Gastroesophageal sphincter (tissue), 3 donors: Measurements from ENCODE around the gene CAMK2N2.

Source experiments
- EP300 ChIP-seq: sonication (generic); formaldehyde crosslinking; IDR thresholded peaks from one replicate; pipeline ENCODE4 v1.6.1; 2017; ENCODE audit warnings: antibody characterized with exemption, mild to moderate bottlenecking
- POLR2A ChIP-seq, 2 donors: fragments of 450-650 bp; IDR thresholded peaks; one replicate each; pipeline ENCODE4 v1.6.1; 2017; ENCODE audit warnings: antibody characterized with exemption in 2 of 2, mild to moderate bottlenecking in 2 of 2, moderate library complexity in 1 of 2
- POLR2AphosphoS5 ChIP-seq: sonication (generic); formaldehyde crosslinking; IDR thresholded peaks from one replicate; pipeline ENCODE4 v1.6.1; 2017; ENCODE audit warnings: antibody characterized with exemption
- TF ChIP-seq, protein P1 (sequence below), 4 experiments: fragments of 200-600 bp in 2 of 4; fragments of 450-650 bp in 2 of 4; sonication (generic) in 1 of 4; IDR thresholded peaks; one replicate each; pipeline ENCODE4 v1.5.1; 2017 to 2019; ENCODE audit warnings: antibody characterized with exemption in 4 of 4, mild to moderate bottlenecking in 2 of 4, moderate library complexity in 2 of 4

DNA sequence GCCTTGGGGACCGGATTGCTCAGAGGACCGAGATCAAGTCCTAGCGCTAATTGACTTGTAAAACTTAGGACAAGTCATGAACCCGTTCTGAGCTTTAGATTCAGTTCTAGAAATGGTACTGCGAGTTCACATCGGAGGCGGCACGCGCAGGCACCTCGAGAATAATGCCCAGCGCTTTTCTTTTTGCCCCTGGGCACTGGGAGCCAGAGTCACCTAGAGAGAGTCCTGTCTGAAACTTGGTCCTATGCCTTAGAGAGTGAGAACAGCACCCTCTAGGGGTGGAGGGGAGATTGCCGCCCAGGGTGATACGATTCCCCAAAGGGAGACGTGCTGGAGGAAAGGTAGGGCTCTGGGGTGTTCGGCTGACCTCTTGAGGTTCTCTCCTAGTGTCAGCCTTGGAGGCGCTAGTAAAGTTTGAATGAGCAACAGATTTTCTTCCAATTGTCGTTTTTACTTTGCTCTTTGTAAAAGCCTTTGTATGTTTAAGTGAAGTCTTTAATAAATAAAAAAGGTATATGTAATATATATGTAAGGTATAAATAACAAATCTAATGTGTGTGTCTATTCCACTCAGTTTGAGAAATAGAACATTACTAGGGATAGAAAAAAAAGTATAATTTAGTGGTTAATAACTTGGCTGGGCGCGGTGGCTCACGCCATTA lies 11.1 kb downstream of the CAMK2N2 start:
- TF ChIP-seq, protein P1, sequence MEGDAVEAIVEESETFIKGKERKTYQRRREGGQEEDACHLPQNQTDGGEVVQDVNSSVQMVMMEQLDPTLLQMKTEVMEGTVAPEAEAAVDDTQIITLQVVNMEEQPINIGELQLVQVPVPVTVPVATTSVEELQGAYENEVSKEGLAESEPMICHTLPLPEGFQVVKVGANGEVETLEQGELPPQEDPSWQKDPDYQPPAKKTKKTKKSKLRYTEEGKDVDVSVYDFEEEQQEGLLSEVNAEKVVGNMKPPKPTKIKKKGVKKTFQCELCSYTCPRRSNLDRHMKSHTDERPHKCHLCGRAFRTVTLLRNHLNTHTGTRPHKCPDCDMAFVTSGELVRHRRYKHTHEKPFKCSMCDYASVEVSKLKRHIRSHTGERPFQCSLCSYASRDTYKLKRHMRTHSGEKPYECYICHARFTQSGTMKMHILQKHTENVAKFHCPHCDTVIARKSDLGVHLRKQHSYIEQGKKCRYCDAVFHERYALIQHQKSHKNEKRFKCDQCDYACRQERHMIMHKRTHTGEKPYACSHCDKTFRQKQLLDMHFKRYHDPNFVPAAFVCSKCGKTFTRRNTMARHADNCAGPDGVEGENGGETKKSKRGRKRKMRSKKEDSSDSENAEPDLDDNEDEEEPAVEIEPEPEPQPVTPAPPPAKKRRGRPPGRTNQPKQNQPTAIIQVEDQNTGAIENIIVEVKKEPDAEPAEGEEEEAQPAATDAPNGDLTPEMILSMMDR (IDR thresholded peaks at IDR 0.05), result peak; percentile 79 to 94 (median 88)
- TF ChIP-seq POLR2A (IDR thresholded peaks at IDR 0.05) (no peak), EP300 (no peak), POLR2AphosphoS5 (no peak)
